ENCODE data around the gene ROM1.

DNA sequence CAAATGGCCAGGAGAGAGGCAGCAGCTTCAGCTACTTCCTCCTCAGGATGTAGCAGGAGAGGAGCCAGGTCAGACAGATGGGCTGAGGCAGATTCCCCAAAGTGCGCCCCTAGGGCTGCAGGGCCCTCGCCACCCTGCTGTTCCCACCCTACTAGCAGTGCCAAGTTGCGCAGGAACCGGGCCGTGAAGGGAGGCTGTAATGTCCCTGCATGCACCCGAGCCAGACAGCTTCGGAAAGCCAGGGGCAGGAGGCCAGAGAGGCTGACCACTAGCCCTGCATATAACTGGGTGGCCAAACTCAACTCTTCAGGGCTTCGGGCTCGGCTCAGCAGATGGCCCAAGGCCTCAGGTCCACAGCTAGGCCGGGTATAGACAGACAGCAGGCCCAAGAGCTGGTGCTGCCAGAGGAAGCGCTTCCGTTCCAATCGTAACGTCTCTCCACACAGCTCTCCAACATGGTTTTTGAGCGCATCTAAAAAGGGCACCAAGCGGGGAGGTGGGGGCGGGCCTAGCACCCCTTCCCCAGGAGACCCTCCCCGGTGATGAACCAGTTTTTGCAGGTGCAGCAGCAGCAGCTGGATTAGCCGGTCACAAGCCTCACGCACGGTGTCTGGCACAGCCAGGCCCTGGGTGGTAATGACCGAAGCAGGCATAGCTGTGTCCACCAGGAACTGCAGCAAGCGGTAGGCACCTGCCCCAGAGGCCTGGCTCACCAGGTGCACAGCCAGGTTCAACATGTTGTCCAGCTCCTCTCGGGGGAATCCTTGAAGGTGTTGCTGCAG lies 35.3 kb downstream of the ROM1 start:
- TF ChIP-seq CTCF (IDR thresholded peaks at IDR 0.05) (no peak), POLR2A (IDR thresholded peaks at IDR 0.05) (no peak), EP300 (IDR thresholded peaks at IDR 0.05) (no peak)

Measured in gastroesophageal sphincter (tissue), 3 donors.